Nephron progenitor cell (in vitro differentiated cells): ENCODE data around the gene KYAT1.

Source experiments
- DNase-seq: peaks from one replicate; pipeline ENCODE4 v3.0.0; 2021
- H3K27ac Mint-ChIP-seq: 2 replicates; pipeline ENCODE4 v1.8.0; 2021; ENCODE audit warnings: mild to moderate bottlenecking, moderate library complexity, mixed read lengths
- H3K27me3 Mint-ChIP-seq: 2 replicates; pipeline ENCODE4 v1.8.0; 2021; ENCODE audit warnings: mild to moderate bottlenecking, low read depth, mixed read lengths; ENCODE audit not compliant: poor library complexity
- H3K36me3 Mint-ChIP-seq: 2 replicates; pipeline ENCODE4 v1.8.0; 2021; ENCODE audit warnings: low read depth, mixed read lengths
- H3K4me1 Mint-ChIP-seq: 2 replicates; pipeline ENCODE4 v1.8.0; 2021; ENCODE audit warnings: mixed read lengths
- H3K4me3 Mint-ChIP-seq: 2 replicates; pipeline ENCODE4 v1.8.0; 2021; ENCODE audit warnings: mild to moderate bottlenecking, moderate library complexity, mixed read lengths
- H3K9me3 Mint-ChIP-seq: 2 replicates; pipeline ENCODE4 v1.8.0; 2021; ENCODE audit warnings: mild to moderate bottlenecking, moderate library complexity, mixed read lengths
- TF ChIP-seq, protein P1 (sequence below): fragments of 200-600 bp; sonication (generic); IDR thresholded peaks from 2 replicates; pipeline ENCODE4 v1.5.0; 2021; ENCODE audit warnings: antibody characterized with exemption

KYAT1 gene

DNA sequence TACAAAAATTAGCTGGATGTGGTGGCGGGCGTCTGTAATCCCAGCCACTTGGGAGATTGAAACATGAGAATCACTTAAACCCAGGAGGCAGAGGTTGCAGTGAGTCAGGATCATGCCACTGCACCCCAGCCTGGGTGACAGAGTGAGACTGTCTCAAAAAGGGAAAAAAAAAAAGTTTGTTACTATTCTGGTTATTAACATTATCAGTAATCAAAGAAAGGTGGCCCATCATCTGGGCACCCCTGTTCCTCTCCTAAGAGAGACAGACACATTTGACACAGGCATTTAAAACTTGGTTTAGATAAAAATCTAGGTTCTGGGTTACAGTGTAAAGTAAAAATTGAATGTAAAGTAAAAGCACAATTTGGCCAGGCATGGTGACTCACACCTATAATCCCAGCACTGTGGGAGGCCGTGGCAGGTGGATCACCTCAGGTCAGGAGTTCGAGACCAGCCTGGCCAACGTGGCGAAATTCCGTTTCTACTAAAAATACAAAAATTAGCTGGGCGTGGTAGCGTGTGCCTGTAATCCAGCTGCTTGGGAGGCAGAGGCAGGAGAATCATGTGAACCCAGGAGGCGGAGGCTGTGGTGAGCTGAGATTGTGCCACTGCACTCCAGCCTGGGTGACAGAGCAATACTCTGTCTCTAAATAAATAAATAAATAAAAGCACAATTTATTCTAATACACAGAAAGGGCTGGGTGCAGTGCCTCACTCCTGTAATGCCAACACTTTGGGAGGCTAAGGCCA lies 22.3 kb upstream of the KYAT1 start:
- Mint-ChIP-seq H3K27ac (peak overlapping the region; percentile 19), H3K4me3 (no peak overlapping the region), H3K27me3 (no peaks in the 10 kb centered on the region), H3K36me3 (peaks cover 19% of the 10 kb centered on the region), H3K4me1 (peaks cover 7% of the 10 kb centered on the region), H3K9me3 (no peaks in the 10 kb centered on the region)
- TF ChIP-seq, protein P1, sequence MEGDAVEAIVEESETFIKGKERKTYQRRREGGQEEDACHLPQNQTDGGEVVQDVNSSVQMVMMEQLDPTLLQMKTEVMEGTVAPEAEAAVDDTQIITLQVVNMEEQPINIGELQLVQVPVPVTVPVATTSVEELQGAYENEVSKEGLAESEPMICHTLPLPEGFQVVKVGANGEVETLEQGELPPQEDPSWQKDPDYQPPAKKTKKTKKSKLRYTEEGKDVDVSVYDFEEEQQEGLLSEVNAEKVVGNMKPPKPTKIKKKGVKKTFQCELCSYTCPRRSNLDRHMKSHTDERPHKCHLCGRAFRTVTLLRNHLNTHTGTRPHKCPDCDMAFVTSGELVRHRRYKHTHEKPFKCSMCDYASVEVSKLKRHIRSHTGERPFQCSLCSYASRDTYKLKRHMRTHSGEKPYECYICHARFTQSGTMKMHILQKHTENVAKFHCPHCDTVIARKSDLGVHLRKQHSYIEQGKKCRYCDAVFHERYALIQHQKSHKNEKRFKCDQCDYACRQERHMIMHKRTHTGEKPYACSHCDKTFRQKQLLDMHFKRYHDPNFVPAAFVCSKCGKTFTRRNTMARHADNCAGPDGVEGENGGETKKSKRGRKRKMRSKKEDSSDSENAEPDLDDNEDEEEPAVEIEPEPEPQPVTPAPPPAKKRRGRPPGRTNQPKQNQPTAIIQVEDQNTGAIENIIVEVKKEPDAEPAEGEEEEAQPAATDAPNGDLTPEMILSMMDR, result no peak
- DNase-seq, result no peak

DNA sequence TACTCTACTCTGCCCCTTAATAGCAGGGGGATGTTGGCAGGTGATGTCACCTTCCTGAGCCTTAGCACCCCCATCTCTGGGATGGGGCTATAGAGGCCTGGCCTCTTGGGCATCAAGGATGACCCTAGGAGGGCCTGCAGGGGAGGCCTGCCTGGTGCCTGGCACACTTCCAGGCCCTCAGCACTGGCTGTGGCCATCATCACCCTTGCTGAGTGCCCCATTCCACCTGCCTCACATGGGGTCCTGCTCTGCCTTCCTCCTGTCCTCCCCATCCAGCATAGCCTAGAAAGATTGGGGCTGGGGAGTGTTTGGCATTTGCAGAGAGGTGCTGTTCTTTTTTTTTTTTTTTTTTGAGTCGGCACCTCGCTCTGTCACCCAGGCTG lies 21.3 kb upstream of the KYAT1 start:
- H3K27ac Mint-ChIP-seq, result no peak overlapping the region
- H3K4me3 Mint-ChIP-seq, result no peak overlapping the region
- H3K4me1 Mint-ChIP-seq, result peaks cover 13% of the 10 kb centered on the region
- DNase-seq, result no peak
- peaks cover 9% of the 10 kb centered on the region for H3K36me3 Mint-ChIP-seq
- TF ChIP-seq, protein P1, result no peak
- H3K27me3 Mint-ChIP-seq, result no peaks in the 10 kb centered on the region
- H3K9me3 Mint-ChIP-seq, result no peaks in the 10 kb centered on the region

DNA sequence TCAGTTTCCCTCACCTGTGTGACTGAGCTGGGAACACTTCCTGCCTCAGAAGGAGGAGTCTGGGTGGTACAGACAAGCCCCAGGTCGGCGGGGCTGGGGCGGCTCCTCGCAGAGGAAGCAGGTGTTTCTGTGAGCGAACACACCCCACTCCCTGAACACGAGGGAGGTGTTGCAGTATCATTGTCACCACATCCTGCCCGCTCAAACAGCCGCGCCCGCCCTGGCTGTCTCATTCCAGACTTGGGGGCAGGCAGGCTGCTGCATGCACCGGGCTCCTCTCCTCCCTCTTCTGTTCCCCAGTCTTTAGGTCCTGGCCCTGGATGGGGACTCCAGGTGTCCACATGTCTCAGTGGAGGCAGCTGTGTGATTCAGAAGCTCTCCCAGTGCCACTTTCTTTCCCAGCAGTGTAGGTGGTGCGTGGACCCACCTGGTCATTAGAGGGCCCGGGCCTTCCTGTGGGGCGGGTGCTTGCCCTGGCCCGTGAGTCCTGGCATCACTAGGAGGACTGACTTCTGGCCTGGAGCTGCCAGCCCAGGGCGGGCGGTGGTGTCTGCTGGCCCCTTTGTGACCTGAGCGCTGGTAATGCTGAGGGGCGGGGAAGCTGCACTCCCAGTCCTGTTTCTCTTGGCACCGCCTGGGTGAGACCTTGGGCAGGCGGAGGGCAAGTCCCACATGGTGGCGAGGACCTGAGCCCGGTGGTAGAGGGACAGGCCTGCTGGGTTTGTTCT lies 20.8 kb upstream of the KYAT1 start:
- H3K36me3 Mint-ChIP-seq, result peaks cover 4% of the 10 kb centered on the region
- TF ChIP-seq, protein P1, result no peak
- H3K27ac Mint-ChIP-seq, result no peak overlapping the region
- peaks cover 17% of the 10 kb centered on the region for H3K4me1 Mint-ChIP-seq
- no peak for DNase-seq
- H3K27me3 Mint-ChIP-seq, result no peaks in the 10 kb centered on the region
- no peak overlapping the region for H3K4me3 Mint-ChIP-seq
- H3K9me3 Mint-ChIP-seq, result no peaks in the 10 kb centered on the region

DNA sequence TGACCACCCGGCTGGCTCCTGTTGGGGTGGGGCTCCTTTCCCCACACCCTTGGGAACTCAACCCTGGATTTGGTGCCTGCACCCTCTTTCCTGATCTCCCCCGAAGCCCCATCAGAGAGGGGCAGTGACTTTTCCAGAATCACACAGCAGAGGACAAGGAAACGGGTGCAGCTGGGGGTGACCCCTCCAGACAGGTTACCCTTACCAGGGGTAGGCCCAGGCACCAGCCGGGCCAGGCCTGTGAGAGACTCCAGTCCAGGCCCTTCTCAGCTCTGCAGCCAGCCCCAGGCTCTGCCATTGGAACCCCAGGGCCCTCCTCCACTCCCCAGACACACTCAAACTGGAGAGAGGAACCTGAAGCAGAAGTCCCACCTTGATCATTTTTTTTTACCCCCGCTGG lies 20.1 kb upstream of the KYAT1 start:
- TF ChIP-seq, protein P1, result no peak
- H3K4me1 Mint-ChIP-seq, result peaks cover 17% of the 10 kb centered on the region

DNA sequence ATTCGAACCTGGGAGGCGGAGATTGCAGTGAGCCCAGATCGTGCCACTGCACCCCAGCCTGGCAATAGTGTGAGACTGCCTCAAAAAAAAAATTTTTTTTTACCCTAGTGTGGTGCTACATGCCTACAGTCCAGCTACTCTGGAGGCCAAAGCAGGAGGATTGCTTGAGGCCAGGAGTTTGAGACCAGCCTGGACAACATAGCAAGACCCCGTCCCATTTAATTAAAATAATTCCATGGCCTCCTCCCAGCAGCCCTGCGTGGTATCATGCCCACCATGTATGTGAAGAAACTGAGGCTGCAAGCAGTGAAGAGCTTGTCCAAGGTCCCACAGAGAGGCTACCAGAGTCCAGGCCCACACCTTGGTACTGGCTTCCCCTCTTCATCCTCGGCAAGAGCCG lies 19.6 kb upstream of the KYAT1 start:
- Mint-ChIP-seq H3K4me3 (no peak overlapping the region), H3K4me1 (peaks cover 17% of the 10 kb centered on the region), H3K27me3 (no peaks in the 10 kb centered on the region), H3K9me3 (no peaks in the 10 kb centered on the region), H3K36me3 (peaks cover 4% of the 10 kb centered on the region), H3K27ac (no peak overlapping the region)
- TF ChIP-seq, protein P1, result no peak
- no peak for DNase-seq

More for the DNA sequence above, 20.1 kb upstream of the KYAT1 start:
- Mint-ChIP-seq H3K4me3 (no peak overlapping the region), H3K27me3 (no peaks in the 10 kb centered on the region), H3K36me3 (peaks cover 4% of the 10 kb centered on the region), H3K9me3 (no peaks in the 10 kb centered on the region), H3K27ac (no peak overlapping the region)
- no peak for DNase-seq
